ENCODE data around the gene CEP104.

The CEP104 gene

GRCh38 chr1:3856923-3857790 is at the start of gene CEP104, which contains the start of gene DFFB:
TSS of gene CEP104 (minus strand) at chr1:3857211. CDS start at chr1:3852407, 4,804 bp downstream.
TSS of gene DFFB (plus strand) at chr1:3857476. CDS start at chr1:3857604, 128 bp downstream.
- peak; percentile 89 to 94 (median 92) for DNase-seq (ENCODE audit: low read depth in 3 of 3)

DNA sequence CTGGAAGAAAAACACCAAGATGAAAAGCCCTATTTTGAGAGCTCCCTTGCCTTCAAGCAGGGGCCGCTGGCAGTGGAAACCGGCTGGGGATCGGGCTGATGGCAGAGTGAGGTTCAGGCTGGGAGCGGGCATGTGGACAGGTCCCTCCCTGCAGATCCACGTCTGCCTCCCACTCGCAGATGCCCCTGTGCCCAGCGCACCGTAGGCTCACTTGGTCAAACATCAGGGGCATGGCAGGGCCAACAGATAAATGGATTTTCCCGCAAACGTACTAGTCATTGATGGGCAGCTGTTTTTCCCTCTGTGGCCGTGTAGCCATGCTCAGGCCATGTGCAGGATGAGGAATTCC is 49.6 kb upstream of the CEP104 start:
- DNase-seq (ENCODE audit: low read depth in 3 of 3) = no peak

DNA sequence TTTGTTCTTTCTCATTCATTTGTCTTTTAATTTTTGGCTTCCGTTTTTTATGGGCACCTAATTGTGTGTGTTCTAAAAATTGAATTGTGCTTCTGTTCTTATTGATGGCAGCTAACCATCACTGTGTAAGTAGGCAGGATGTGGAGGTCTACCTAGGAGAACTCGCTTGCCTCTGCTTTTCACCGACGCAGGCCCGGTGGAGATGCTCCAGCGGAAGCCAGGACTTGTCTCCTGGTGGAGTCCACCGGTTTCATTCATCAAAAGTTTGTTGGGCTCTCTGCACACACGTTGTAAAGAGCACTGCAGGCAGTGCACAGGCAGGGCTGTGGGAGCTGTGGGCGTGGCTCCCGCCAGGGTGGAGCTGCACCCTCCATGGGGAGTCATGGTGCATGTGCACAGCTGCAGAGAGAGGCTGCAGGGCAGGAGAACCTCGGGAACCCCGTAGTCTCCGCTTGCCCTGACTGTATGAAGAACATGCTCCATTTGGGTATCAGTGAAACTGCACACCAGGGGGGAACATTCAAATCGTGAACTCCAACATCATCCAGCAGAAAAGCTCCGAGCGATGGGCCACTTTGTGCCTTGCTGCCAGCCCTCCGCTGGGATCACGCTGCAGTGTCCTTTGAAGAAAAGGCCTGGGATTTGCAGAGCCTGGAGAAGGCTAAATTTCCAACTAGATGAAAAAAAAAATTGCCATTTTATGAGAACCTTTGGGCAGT is 49.1 kb upstream of the CEP104 start:
- DNase-seq (ENCODE audit: low read depth in 3 of 3) = no peak

DNA sequence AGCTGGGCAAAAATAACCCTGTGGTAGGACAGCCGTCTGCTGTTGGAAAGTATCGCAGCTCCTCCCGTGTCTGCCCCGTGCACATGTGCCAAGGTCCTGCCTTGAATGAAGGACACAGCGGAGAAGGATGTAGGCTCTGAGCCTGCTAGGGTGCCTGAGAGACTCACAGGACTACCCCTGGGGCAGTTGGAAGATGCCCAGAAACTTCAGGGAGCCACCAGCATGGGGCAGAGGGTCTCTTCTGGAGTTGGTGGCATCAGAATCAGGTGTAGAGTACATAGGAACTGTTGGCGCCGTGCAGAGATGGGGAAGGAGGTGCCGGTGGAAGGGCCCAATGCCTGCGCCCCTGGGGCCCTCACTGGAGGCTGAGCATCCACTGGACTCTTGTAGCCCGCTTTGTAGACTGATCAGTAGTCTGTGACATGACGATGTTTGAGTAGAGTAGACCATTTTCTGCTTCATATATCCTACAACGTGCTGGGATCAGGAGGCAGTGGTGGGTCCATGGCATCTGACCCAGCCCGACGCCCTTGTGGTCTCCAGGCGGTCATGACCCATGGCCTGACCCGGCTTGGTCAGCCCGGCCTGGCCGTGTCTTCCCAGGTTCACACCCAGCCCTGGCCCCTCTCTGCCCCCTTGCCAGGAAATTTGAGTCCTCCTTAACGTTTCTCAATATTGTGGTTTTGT is 48.4 kb upstream of the CEP104 start:
- no peak for DNase-seq (ENCODE audit: low read depth in 3 of 3)

- DNase-seq (ENCODE audit: low read depth in 3 of 3) = no peak
Observed at GRCh38 chr1:3904843-3905185, 47.8 kb upstream of the CEP104 start.

GRCh38 chr1:3904006-3904842 is 47.2 kb upstream of the CEP104 start:
- no peak for DNase-seq (ENCODE audit: low read depth in 3 of 3)

GRCh38 chr1:3903141-3904005 is 46.4 kb upstream of the CEP104 start:
- DNase-seq (ENCODE audit: low read depth in 3 of 3) = no peak

GRCh38 chr1:3902571-3903091 is 45.6 kb upstream of the CEP104 start:
- DNase-seq (ENCODE audit: low read depth in 3 of 3) = no peak

DNA sequence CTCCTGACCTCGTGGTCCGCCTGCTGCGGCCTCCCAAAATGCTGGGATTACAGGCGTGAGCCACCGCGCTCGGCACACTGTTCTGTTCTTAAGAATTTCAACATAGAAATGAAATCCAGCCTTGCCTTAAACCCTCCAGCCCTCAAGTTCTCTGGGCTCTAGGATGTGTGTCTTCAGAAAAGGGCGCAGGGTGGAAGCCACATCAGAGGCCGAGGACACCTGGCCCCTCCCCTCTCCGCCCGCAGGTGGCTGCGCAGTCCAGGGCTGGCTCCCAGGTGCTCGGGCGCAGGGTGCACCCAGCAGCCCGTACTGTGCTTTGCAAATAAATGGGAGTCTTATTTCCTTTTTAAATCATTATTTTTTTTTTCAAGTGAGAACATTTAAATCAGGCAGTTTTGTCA is 45.1 kb upstream of the CEP104 start:
- peak in 1 of 3 experiments; percentile 25 for DNase-seq (ENCODE audit: low read depth in 3 of 3)

DNA sequence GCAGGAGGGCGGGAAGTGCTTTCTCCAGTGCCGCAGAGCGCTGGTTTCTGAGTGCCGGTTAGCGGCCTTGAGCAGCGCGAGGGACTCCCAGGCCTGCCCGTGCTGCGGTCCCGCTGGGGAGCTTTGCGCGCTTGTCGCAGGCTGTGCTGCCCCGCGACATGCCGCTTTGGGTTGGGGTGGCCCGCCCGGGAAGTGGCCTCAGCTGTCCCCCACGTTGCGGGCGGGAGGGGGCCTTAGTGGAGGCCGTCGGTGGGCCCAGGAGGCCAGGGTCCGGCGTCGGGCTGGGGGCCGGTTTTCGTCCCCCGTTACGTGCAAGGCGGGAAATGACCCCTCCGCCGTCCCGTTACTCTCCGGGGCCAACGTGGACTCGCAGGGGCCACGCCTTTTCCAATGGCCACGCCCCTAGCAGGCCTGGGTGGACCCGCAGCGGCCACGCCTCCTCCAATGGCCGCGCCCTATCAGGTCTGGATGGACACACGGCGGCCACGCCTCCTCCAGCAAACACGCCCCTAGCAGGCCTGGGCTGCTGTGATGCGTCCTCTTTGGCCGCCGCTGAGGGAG is 44.0 kb upstream of the CEP104 start:
- DNase-seq (ENCODE audit: low read depth in 3 of 3) = peak; percentile 74 to 88 (median 78)

DNA sequence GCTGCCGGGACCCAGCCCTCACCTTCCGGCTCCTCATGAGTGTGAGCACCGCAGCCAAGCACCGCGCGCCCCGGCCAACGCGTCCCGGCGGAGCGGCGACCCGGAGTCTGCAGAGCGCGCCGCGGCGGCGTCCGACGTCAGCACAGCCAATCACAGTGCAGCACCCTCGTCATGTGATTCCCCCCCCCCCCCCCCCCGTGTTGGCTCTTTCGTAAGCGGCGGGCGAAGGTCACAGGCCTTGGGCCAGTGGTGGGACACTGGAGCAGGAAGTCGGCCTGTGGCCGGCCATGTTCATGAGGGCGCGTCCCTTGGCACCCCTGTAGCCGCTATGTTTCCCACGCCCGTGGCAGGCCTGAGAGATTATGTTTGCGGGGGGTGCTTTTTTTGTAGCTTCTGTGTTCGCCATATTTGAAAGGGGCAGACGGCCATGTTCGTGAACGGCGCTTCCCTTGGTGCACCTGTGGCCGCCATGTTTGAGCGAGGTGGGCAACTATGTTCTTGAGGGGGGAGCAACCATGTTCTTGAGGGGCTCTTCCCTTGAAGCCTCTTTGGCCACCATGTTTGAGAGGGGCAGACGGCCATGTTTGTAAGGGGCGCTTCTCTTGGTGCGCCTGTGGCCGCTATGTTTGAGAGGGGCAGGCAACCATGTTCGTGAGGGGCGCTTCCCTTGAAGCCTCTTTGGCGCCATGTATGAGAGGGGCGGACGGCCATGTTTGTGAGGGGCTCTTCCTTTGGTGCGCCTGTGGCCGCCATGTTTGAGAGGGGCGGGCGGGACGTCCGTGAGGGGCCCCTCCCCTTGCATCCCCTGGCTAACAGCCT is 43.3 kb upstream of the CEP104 start, which contains the start of gene C1orf174:
C1orf174 (minus strand) TSS at position 123 of the 819 bp plus-strand sequence; CDS start at position 37, 86 bp downstream.
- peak; percentile 78 to 88 (median 88) for DNase-seq (ENCODE audit: low read depth in 3 of 3)

GRCh38 chr1:3899754-3900149 is 42.7 kb upstream of the CEP104 start:
- DNase-seq (ENCODE audit: low read depth in 3 of 3) = no peak

- DNase-seq (ENCODE audit: low read depth in 3 of 3) = no peak
Observed at GRCh38 chr1:3898994-3899753, 42.2 kb upstream of the CEP104 start.

DNA sequence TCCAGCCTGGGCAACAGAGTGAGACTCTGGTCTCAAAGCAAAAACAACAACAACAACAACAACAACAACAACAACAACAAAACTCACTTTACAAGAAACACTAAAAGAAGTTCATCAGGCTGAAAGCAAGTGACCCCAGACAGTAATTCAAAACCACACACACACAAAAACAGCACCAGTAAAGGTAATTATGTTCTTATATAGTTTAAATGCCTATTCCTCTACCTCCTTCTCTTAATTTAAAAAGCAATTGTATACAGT is 41.4 kb upstream of the CEP104 start:
- no peak for DNase-seq (ENCODE audit: low read depth in 3 of 3)

- no peak for DNase-seq (ENCODE audit: low read depth in 3 of 3)
Observed at GRCh38 chr1:3896396-3897000, 39.5 kb upstream of the CEP104 start.

- no peak for DNase-seq (ENCODE audit: low read depth in 3 of 3)
Observed at GRCh38 chr1:3895951-3896325, 38.9 kb upstream of the CEP104 start.

- no peak for DNase-seq (ENCODE audit: low read depth in 3 of 3)
Observed at GRCh38 chr1:3895279-3895950, 38.4 kb upstream of the CEP104 start.

Data from stimulated activated CD4-positive, alpha-beta T cell treated with anti-CD3 and anti-CD28 coated beads, TNF-alpha, amount 100 ng/mL, for 24 hours (primary cell).